ENCODE data around the gene TRNT1.

GRCh38 chr3:3107181-3107580 lies 19.6 kb upstream of the TRNT1 start:
- TF ChIP-seq, protein P1, sequence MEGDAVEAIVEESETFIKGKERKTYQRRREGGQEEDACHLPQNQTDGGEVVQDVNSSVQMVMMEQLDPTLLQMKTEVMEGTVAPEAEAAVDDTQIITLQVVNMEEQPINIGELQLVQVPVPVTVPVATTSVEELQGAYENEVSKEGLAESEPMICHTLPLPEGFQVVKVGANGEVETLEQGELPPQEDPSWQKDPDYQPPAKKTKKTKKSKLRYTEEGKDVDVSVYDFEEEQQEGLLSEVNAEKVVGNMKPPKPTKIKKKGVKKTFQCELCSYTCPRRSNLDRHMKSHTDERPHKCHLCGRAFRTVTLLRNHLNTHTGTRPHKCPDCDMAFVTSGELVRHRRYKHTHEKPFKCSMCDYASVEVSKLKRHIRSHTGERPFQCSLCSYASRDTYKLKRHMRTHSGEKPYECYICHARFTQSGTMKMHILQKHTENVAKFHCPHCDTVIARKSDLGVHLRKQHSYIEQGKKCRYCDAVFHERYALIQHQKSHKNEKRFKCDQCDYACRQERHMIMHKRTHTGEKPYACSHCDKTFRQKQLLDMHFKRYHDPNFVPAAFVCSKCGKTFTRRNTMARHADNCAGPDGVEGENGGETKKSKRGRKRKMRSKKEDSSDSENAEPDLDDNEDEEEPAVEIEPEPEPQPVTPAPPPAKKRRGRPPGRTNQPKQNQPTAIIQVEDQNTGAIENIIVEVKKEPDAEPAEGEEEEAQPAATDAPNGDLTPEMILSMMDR (conservative IDR thresholded peaks at IDR 0.05 in 1 of 2, IDR thresholded peaks at IDR 0.05 in 1 of 2; ENCODE audit: extremely low read depth in 1 of 2, insufficient read depth in 1 of 2, low read depth in 1 of 2, low read length in 2 of 2), result no peak
- TF ChIP-seq EZH2 (IDR thresholded peaks at IDR 0.05; ENCODE audit: borderline replicate concordance, low read length), result no peak

Measured in mammary epithelial cell (primary cell).